Upper lobe of left lung (tissue), 4 donors: ENCODE data around the gene PTPRN2.

Experiments
- CTCF ChIP-seq, 6 experiments: fragments of 450-650 bp in 4 of 6; fragments of 200-600 bp in 2 of 6; sonication (generic) in 2 of 6; IDR thresholded peaks; one replicate each; pipeline ENCODE4 v1.5.1; 2016 to 2019; ENCODE audit warnings: antibody characterized with exemption in 6 of 6
- EP300 ChIP-seq, 4 donors: sonication (generic); formaldehyde crosslinking; IDR thresholded peaks; one replicate each; pipeline ENCODE4 v1.5.1; 2017; ENCODE audit warnings: antibody characterized with exemption in 4 of 4, control low read depth in 2 of 4
- POLR2A ChIP-seq, 4 donors: fragments of 450-650 bp; IDR thresholded peaks; one replicate each; pipeline ENCODE4 v1.5.1; 2016 to 2017; ENCODE audit warnings: antibody characterized with exemption in 4 of 4, mild to moderate bottlenecking in 2 of 4
- POLR2AphosphoS5 ChIP-seq, 2 donors: sonication (generic); formaldehyde crosslinking; IDR thresholded peaks; one replicate each; pipeline ENCODE4 v1.5.1; 2017; ENCODE audit warnings: antibody characterized with exemption in 2 of 2

GRCh38 chr7:158469396-158470051, 118.1 kb downstream of the PTPRN2 start:
- TF ChIP-seq CTCF (IDR thresholded peaks at IDR 0.05) (no peak), POLR2A (IDR thresholded peaks at IDR 0.05) (no peak), EP300 (IDR thresholded peaks at IDR 0.05) (no peak), POLR2AphosphoS5 (IDR thresholded peaks at IDR 0.05) (no peak)
